ENCODE results near the gene DUSP16.

- TF ChIP-seq CTCF (IDR thresholded peaks at IDR 0.05; ENCODE audit: low read length), result no peak
- TF ChIP-seq EZH2 (optimal IDR thresholded peaks at IDR 0.05; ENCODE audit: low read depth, low read length), result no peak
These were observed 4.9 kb downstream of the DUSP16 start for GRCh38 chr12:12557733-12558132.

Data from MM.1S (cell line).